Esophagus (tissue), 2 donors: ENCODE results near the gene KCTD7. TPM values are rescaled to one million over a fixed set of nuclear protein-coding genes. Genes with fewer than 3 reads are reported as not detected.
"Not testable (repeated sequence)": the region's sequence is repeated elsewhere in the genome, so short reads cannot be mapped to it uniquely, and the experiment has no call there.

Experiments
- H3K27ac ChIP-seq, 2 donors: one replicate each; pipeline ENCODE4 v1.5.1; 2013; ENCODE audit warnings: low read depth in 2 of 2, mild to moderate bottlenecking in 2 of 2, inconsistent platforms in 1 of 2, low read length in 1 of 2, moderate library complexity in 1 of 2
- H3K27me3 ChIP-seq, 2 donors: one replicate each; pipeline ENCODE4 v1.6.1; 2013; ENCODE audit warnings: low read length in 2 of 2, control low read depth in 1 of 2, mild to moderate bottlenecking in 1 of 2; ENCODE audit not compliant: insufficient read depth in 2 of 2, control insufficient read depth in 1 of 2
- H3K36me3 ChIP-seq, 2 donors: one replicate each; pipeline ENCODE4 v1.6.1; 2013; ENCODE audit warnings: low read length in 1 of 2; ENCODE audit not compliant: control insufficient read depth in 2 of 2, insufficient read depth in 2 of 2
- H3K4me1 ChIP-seq, 2 donors: one replicate each; pipeline ENCODE4 v1.6.1; 2013; ENCODE audit warnings: low read length in 1 of 2; ENCODE audit not compliant: control insufficient read depth in 2 of 2, insufficient read depth in 2 of 2
- H3K4me3 ChIP-seq, 2 donors: one replicate each; pipeline ENCODE4 v1.5.1; 2013; ENCODE audit warnings: low read length in 2 of 2, mild to moderate bottlenecking in 2 of 2, low read depth in 1 of 2, moderate library complexity in 1 of 2
- H3K9me3 ChIP-seq, 2 donors: one replicate each; pipeline ENCODE4 v1.6.1; 2013; ENCODE audit warnings: mild to moderate bottlenecking in 2 of 2, low read depth in 1 of 2, low read length in 1 of 2, moderate library complexity in 1 of 2; ENCODE audit not compliant: control insufficient read depth in 2 of 2, insufficient read depth in 1 of 2
- WGBS, 2 donors: extraction: QIAGEN DNeasy Blood & Tissue Kit; methylation state at CpG; one replicate each; pipeline ENCODE4 v1.1.7; 2013; 5-methylcytosine and 5-hydroxymethylcytosine counted together
- polyA plus RNA-seq, 2 donors: library from polyadenylated mRNA; stranded (reverse); fragments of 200-250 nt; gene quantifications; one replicate each; pipeline ENCODE4 v1.2.3, GENCODE V29; 2013
- donor health status: healthy with polysubstance abuse.
- donor health status: Bipolar disorder and iron deficiency.

The KCTD7 gene
- polyA plus RNA-seq, 2 donors: 1.9 to 2.9 TPM

DNA sequence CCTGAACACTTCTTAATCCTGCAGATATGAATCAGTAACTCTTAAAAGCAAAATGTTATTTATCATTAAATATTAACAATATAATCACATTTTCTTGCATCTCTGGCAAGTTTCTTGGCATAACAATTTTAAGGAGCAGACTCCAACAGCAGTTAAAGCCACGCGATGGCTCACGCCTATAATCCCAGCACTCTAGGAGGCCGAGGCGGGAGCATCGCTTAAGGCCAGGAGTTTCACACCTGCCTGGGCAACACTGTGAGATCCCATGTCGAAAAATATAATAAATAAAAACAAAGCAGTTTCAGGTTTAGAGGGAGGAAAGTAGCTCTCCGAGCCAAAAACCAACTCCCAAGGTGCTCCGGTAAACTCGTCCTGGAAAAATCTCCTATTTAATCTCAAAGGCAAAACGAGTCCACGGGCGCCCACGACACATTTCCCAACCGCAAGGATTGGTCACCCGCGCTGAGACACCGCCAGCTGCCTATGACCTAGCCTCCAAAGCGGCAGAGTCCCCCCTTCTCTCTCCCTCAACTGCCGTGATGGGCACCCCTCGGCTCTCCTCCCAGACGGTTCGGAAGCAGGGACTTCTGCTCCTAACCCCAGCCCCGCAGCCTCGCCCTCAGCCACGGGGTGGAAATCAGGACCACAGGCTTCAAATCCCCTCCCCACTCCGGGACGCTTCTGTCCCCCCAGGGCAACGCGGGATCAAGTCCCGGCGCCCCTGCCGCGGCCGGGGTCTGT, 37.5 kb upstream of the KCTD7 start:
- not testable (repeated sequence) for H3K36me3 ChIP-seq, H3K27me3 ChIP-seq, H3K4me1 ChIP-seq, H3K9me3 ChIP-seq
- peak overlapping the region; percentile 99 to 100 for H3K27ac ChIP-seq
- H3K4me3 ChIP-seq: peak overlapping the region; percentile 75 to 97
- 4 to 5% methylated on average over 35 of the region's 35 CpGs for WGBS, 2 donors

DNA sequence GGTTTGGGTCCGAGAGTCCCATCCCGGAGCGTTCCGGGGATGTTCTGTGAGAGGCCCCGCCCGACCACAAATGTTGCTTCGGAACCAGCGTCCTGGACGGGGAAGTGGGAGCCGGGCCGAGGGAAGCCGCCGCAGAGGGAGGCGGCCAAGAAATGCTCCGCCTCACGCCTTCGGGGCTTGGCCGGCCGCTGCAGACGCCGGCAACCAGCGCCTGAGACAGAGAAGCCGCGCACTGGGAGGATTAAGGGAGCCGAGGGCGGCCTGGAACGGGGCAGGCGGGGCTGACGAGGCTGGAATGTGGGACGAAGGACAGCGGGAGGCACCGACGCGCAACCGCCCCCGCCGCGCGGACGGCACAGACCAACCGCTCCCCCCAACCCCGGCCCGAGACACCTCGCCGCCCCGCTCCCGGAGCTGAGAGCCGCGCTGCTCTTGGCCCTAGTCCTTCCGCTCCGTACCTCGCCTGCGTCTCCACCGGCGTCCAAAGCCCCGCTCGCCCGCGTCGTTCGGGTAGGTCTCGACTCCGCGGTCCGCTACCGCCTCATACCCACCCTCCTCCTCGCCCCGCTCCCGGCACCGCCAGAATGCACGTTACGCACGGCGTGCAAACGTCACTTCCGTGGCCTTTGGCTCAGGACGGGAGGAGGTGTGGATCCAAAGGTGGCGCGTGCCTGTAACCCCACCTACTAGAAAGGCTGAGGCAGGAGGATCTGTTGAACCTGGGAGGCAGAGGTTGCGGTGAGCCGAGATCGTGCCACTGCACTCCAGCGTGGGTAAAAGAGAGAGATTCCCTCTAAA, 36.7 kb upstream of the KCTD7 start:
- Histone ChIP-seq H3K27me3 (no peaks in the 10 kb centered on the region), H3K4me1 (peaks cover 0 to 3% of the 10 kb centered on the region in 2 donors), H3K27ac (peak overlapping the region; percentile 99 to 100), H3K36me3 (no peaks in the 10 kb centered on the region), H3K4me3 (peak overlapping the region; percentile 75 to 97), H3K9me3 (no peaks in the 10 kb centered on the region)
- 0% methylated on average over 73 to 83 of the region's 83 CpGs for WGBS, 2 donors

DNA sequence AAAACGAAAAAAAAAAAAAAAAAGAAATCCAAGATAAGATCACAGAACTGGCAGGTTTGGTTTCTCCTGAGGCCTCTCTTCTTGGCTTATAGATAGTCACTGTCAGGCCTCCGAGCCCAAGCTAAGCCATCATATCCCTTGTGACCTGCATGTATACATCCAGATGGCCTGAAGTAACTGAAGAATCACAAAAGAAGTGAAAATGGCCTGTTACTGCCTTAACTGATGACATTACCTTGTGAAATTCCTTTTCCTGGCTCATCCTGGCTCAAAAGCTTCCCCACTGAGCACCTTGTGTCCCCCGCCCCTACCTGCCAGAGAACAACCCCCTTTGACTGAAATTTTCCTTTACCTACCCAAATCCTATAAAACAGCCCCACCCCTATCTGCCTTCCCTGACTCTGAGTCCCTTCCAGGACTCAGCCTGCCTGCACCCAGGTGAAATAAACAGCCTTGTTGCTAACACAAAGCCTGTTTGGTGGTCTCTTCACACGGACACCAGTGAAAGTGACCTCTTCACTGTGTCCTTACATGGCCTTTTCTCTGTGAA, 36.0 kb upstream of the KCTD7 start:
- 25 to 28% methylated on average over 4 of the region's 4 CpGs for WGBS, 2 donors

DNA sequence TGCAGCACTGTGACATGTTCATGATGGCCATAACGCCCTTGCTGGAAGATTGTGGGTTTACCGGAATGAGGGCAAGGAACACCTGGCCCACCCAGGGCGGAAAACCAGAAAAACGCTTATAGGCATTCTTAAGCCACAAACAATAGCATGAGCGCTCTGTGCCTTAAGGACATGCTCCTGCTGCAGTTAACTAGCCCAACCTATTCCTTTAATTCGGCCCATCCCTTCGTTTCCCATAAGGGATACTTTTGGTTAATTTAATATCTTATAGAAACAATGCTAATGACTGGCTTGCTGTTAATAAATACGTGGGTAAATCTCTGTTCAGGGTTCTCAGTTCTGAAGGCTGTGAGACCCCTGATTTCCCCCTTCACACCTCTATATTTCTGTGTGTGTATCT, 34.6 kb upstream of the KCTD7 start:
- not testable (repeated sequence) for H3K4me1 ChIP-seq, H3K9me3 ChIP-seq, H3K36me3 ChIP-seq, H3K4me3 ChIP-seq, H3K27ac ChIP-seq, H3K27me3 ChIP-seq
- WGBS, 2 donors: 91 to 95% methylated on average over 8 of the region's 8 CpGs

More for the DNA sequence above, 36.0 kb upstream of the KCTD7 start:
- H3K27me3 ChIP-seq, H3K4me1 ChIP-seq, H3K9me3 ChIP-seq, H3K36me3 ChIP-seq: not testable (repeated sequence)
- Histone ChIP-seq H3K27ac (peak overlapping the region; percentile 99 to 100), H3K4me3 (peak overlapping the region; percentile 75 to 97)

DNA sequence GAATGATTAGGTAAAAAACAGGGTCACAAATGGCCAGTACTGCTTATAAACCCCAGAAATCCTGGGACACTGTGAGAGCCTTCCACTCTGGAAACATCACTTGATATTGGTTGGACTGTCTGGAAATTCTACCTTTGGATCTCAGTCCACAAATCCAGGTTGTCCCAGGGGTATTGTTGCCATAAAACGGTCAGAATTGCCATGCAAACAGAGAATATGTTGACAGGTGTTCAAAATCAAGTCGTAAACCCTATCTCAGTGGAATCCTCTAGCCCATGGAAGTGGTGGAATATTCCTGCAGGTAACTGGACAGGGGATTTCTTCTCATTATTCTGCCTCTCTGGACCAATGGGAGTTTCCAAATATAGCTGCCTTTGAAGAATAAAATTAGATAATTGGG, 31.2 kb upstream of the KCTD7 start:
- no peaks in the 10 kb centered on the region for H3K36me3 ChIP-seq
- H3K27me3 ChIP-seq: no peaks in the 10 kb centered on the region
- H3K9me3 ChIP-seq: no peaks in the 10 kb centered on the region
- H3K27ac ChIP-seq: no peak overlapping the region
- WGBS, 2 donors: 54 to 75% methylated on average over 2 of the region's 2 CpGs
- no peak overlapping the region for H3K4me3 ChIP-seq
- no peaks in the 10 kb centered on the region for H3K4me1 ChIP-seq

DNA sequence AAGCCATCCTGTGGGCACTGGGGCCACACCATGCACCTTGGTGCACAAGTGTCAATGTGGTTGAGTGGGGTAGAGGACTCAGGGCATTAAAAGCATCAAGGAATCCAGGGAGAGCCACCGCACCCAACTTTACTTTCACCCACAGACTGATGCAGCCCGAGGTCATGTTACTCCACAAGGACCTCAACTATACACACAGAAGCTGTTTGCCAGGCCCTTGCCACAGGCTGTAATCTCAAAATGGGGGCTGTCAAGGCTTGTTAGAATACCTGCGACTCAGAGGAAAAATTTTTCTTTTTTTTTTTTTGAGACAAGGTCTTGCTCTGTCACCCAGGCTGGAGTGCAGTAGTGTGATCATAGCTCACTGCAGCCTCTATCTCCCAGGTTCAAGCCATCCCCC, 26.5 kb upstream of the KCTD7 start:
- 68 to 74% methylated on average over 3 of the region's 3 CpGs for WGBS, 2 donors
- H3K4me3 ChIP-seq: no peak overlapping the region
- H3K36me3 ChIP-seq: no peaks in the 10 kb centered on the region
- H3K4me1 ChIP-seq: no peaks in the 10 kb centered on the region
- H3K9me3 ChIP-seq: no peaks in the 10 kb centered on the region
- no peak overlapping the region for H3K27ac ChIP-seq
- H3K27me3 ChIP-seq: no peaks in the 10 kb centered on the region

DNA sequence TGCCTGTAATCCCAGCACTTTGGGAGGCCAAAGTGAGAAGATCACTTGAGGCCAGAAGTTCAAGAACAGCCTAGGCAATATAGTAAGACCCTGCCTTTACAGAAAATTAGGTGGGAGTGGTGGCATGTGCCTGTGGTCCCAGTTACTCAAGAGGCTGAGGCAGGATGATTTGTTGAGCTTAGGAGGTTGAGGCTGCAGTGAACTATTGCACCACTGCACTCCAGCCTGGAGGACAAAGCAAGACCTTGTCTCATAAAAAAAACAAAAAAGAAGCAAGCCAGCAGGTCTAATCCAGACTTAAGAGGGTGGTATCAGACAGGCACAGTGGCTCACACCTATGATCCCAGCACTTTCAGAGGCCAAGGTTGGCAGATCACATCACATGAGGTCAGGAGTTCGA, 24.5 kb upstream of the KCTD7 start:
- Histone ChIP-seq H3K27ac (no peak overlapping the region), H3K4me3 (no peak overlapping the region), H3K36me3 (no peaks in the 10 kb centered on the region), H3K27me3 (no peaks in the 10 kb centered on the region), H3K9me3 (no peaks in the 10 kb centered on the region), H3K4me1 (no peaks in the 10 kb centered on the region)
- WGBS, 2 donors: 96 to 100% methylated on average over 1 of the region's 1 CpG

DNA sequence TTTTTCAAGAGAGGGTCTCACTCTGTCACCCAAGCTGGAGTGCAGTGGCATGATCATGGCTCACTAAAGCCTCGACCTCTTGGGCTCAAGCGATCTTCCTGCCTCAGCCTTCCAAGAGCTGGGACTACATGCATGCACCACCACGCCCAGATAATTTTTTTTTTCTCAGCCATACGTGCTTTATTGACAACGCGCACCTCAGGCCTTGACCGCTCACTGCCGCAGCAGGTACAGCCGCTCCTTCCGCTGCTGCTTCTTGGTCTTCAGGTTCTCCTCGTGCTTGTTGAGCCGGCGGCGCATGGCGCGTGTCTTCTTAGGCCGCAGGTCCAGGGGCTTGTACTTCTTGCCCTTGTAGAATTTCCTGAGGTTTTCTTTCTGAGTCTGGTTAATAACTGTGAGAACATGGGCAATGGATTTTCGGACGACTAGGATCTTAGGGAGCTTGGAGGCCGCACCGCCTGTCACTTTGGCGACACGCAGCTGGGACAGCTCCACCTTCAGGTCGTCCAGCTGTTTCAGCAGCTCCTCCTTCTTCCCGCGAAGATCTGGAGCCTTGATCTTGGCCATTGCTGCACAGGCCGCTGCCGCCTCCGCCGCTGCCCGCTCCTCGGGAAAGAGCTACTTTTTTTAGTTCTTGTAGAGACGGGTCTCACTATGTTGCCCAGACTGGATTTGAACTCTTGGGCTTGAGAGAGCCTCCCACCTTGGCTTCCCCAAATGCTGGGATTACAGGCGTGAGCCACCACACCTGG, 22.0 kb upstream of the KCTD7 start:
- H3K36me3 ChIP-seq, H3K27ac ChIP-seq, H3K4me1 ChIP-seq, H3K4me3 ChIP-seq, H3K9me3 ChIP-seq, H3K27me3 ChIP-seq: not testable (repeated sequence)
- WGBS, 2 donors: 94% methylated on average over 34 of the region's 34 CpGs

DNA sequence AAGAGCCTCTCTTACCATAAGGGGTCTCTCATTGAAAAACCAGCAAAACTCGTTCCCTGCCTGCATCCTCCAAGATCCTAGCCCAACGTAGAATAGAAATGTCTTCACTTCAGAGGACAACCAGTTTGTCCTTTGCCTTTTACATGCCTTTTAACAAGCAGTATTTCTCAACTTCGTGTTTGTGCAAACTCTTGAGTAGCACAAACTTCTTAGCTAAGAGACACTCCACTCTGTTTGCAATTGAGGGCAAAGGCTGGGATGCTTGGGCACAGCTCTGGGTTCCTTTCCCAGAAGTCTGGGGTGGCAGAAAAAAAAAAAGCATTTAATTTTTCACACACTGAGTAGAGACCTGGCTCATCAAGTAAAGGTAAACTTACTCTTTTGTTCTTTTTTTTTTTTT, 19.5 kb upstream of the KCTD7 start:
- no peaks in the 10 kb centered on the region for H3K27me3 ChIP-seq
- no peaks in the 10 kb centered on the region for H3K4me1 ChIP-seq
- H3K27ac ChIP-seq: no peak overlapping the region
- WGBS, 2 donors: 45 to 46% methylated on average over 3 of the region's 3 CpGs
- no peak overlapping the region for H3K4me3 ChIP-seq
- H3K9me3 ChIP-seq: no peaks in the 10 kb centered on the region
- no peaks in the 10 kb centered on the region for H3K36me3 ChIP-seq
